Measurements from ENCODE around the gene AFF3. TPM values are rescaled to one million over a fixed set of nuclear protein-coding genes. Genes with fewer than 3 reads are reported as not detected.

Gene AFF3
- total RNA-seq, 1 experiment from 2014 or later: not detected

DNA sequence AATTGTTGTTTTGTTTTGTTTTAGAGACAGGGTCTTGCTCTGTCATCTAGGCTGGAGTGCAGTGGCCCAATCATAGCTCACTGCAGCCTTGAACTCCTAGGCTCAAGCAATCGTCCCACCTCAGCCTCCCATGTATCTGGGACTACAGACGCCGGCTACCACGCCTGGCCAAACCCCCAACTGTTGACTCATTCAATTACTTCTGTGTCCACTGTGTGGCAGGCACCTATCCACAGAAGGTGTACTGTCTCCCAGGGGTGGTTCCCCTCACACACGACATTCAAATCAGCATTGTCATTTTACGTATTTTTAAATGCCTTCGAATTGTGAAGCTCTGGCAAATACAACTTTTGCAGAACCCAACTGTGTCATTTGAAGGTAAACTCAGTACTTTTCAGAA lies 464.6 kb downstream of the AFF3 start:
- Mint-ChIP-seq H3K4me1 (ENCODE audit: low read depth, unreplicated experiment) (peaks cover 3% of the 10 kb centered on the region), H3K27ac (ENCODE audit: unreplicated experiment) (no peak overlapping the region), H3K9me3 (ENCODE audit: low read depth, unreplicated experiment) (no peaks in the 10 kb centered on the region), H3K4me3 (ENCODE audit: low read depth, unreplicated experiment) (no peak overlapping the region), H3K27me3 (ENCODE audit: unreplicated experiment) (peaks cover 22% of the 10 kb centered on the region), H3K36me3 (ENCODE audit: insufficient read depth, unreplicated experiment) (no peaks in the 10 kb centered on the region)
- TF ChIP-seq, protein P1, sequence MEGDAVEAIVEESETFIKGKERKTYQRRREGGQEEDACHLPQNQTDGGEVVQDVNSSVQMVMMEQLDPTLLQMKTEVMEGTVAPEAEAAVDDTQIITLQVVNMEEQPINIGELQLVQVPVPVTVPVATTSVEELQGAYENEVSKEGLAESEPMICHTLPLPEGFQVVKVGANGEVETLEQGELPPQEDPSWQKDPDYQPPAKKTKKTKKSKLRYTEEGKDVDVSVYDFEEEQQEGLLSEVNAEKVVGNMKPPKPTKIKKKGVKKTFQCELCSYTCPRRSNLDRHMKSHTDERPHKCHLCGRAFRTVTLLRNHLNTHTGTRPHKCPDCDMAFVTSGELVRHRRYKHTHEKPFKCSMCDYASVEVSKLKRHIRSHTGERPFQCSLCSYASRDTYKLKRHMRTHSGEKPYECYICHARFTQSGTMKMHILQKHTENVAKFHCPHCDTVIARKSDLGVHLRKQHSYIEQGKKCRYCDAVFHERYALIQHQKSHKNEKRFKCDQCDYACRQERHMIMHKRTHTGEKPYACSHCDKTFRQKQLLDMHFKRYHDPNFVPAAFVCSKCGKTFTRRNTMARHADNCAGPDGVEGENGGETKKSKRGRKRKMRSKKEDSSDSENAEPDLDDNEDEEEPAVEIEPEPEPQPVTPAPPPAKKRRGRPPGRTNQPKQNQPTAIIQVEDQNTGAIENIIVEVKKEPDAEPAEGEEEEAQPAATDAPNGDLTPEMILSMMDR (IDR thresholded peaks at IDR 0.05; ENCODE audit: unreplicated experiment): no peak
- intact Hi-C loops (cut with micrococcal nuclease; ENCODE audit: unreplicated experiment): no loop called here
- CTCF ChIA-PET: no interaction called here
- DNase-seq: no peak
- BruUV-seq (replicated peaks): no TSS peak

DNA sequence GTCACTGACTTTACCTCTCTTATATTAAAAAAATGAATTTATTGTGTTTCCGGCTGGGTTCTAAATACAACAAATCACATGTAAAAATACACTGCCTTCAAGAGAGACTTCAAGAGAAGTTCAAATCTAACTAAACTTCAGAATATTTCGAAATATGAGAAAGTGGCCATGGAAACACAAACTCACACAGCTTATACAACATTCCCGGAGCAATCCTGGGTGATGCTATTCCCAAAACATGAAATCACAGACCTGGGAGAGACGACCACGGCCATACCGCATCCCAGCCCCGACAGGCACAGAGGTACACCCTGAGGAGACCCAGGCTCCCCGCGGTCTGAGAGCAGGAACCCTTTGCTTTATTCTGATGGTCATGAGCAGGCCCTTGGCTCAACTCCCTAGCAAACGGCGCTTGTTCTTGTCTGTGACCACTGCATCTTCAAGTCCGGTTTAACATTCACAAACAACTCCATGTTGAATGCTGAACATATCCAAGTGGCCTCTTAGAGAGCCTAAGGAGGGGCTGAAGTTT lies 467.2 kb downstream of the AFF3 start:
- Mint-ChIP-seq H3K27me3 (ENCODE audit: unreplicated experiment) (peaks cover 20% of the 10 kb centered on the region), H3K4me1 (ENCODE audit: low read depth, unreplicated experiment) (peaks cover 6% of the 10 kb centered on the region), H3K9me3 (ENCODE audit: low read depth, unreplicated experiment) (no peaks in the 10 kb centered on the region), H3K27ac (ENCODE audit: unreplicated experiment) (no peak overlapping the region), H3K36me3 (ENCODE audit: insufficient read depth, unreplicated experiment) (no peaks in the 10 kb centered on the region), H3K4me3 (ENCODE audit: low read depth, unreplicated experiment) (no peak overlapping the region)
- CTCF ChIA-PET: no interaction called here
- TF ChIP-seq, protein P1 (IDR thresholded peaks at IDR 0.05; ENCODE audit: unreplicated experiment): no peak
- no TSS peak for BruUV-seq (replicated peaks)
- intact Hi-C loops (cut with micrococcal nuclease; ENCODE audit: unreplicated experiment): no loop called here
- no peak for DNase-seq

DNA sequence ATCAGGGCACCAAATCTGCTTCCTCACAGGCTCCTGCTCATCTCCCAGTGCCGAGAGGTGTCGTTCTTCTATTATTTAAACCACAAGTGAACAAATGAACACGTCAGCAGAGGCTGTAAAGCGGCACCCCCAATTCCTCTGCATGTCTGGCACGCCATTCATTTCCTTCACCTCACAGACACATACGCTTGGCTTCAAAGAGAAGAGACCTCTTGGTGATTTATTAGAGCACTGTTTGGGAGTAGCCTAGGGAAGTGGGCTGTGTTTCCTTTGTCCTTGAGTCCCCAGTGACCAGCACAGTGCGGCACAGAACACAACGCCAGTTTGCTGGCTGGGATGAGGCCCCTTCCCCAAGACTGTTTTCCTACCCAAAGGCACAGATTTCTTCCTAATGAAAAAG lies 468.3 kb downstream of the AFF3 start:
- no peak for DNase-seq
- Mint-ChIP-seq H3K4me1 (ENCODE audit: low read depth, unreplicated experiment) (peaks cover 6% of the 10 kb centered on the region), H3K4me3 (ENCODE audit: low read depth, unreplicated experiment) (no peak overlapping the region), H3K27me3 (ENCODE audit: unreplicated experiment) (peaks cover 9% of the 10 kb centered on the region), H3K36me3 (ENCODE audit: insufficient read depth, unreplicated experiment) (no peaks in the 10 kb centered on the region), H3K9me3 (ENCODE audit: low read depth, unreplicated experiment) (no peaks in the 10 kb centered on the region), H3K27ac (ENCODE audit: unreplicated experiment) (no peak overlapping the region)
- intact Hi-C loops (cut with micrococcal nuclease; ENCODE audit: unreplicated experiment): no loop called here
- CTCF ChIA-PET: no interaction called here
- no TSS peak for BruUV-seq (replicated peaks)
- TF ChIP-seq, protein P1 (IDR thresholded peaks at IDR 0.05; ENCODE audit: unreplicated experiment): no peak

DNA sequence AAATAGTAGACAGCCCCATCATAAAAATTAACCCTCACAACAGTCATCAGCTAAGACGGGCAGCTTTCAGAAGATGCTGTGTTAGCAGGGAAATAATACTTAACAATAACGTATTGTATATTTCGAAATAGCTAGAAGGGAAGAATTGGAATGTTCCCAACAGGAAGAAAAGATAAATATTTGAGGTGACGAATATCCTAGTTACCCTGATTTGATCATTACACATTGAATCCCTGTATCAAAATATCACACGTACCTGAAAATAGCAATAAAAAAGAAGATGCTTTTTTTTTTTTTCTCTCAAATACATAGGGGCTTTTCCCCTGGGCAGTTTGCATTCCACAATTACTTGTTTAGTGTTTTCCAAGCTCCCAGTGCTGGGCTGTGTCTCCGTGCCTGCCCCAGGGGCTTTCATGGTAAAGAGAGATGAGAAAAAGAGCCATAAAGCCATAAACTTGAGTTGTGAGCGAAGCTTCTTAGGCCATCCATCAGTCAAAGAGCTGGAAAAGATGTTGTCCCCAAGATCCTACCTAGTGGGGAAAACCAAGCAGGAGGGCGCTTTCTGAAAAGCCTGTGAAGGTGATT lies 469.5 kb downstream of the AFF3 start:
- intact Hi-C loops (cut with micrococcal nuclease; ENCODE audit: unreplicated experiment): no loop called here
- no peak overlapping the region for H3K4me3 Mint-ChIP-seq (ENCODE audit: low read depth, unreplicated experiment)
- TF ChIP-seq, protein P1 (IDR thresholded peaks at IDR 0.05; ENCODE audit: unreplicated experiment): no peak
- no peaks in the 10 kb centered on the region for H3K36me3 Mint-ChIP-seq (ENCODE audit: insufficient read depth, unreplicated experiment)
- CTCF ChIA-PET: interaction anchor here (0.6 to 1.6 kb wide), 4 partner anchors 8 to 301 kb away, joined by 4 to 5 read pairs (median 4); no protein-coding TSS in a partner anchor
- DNase-seq: no peak
- H3K4me1 Mint-ChIP-seq (ENCODE audit: low read depth, unreplicated experiment): peaks cover 6% of the 10 kb centered on the region
- no peaks in the 10 kb centered on the region for H3K27me3 Mint-ChIP-seq (ENCODE audit: unreplicated experiment)
- BruUV-seq (replicated peaks): no TSS peak
- no peaks in the 10 kb centered on the region for H3K9me3 Mint-ChIP-seq (ENCODE audit: low read depth, unreplicated experiment)
- H3K27ac Mint-ChIP-seq (ENCODE audit: unreplicated experiment): no peak overlapping the region

All from Calu3 (cell line).